ENCODE results near the gene PANK4.

The PANK4 gene

GRCh38 chr1:2508751-2509150 is 17.6 kb downstream of the PANK4 start:
- no peak for DNase-seq

- no peak for DNase-seq
Observed at GRCh38 chr1:2508180-2508579, 18.2 kb downstream of the PANK4 start.

- no peak for DNase-seq
Observed at GRCh38 chr1:2507744-2508155, 18.6 kb downstream of the PANK4 start.

- DNase-seq: no peak
Observed at GRCh38 chr1:2506901-2507565, 19.4 kb downstream of the PANK4 start.

DNA sequence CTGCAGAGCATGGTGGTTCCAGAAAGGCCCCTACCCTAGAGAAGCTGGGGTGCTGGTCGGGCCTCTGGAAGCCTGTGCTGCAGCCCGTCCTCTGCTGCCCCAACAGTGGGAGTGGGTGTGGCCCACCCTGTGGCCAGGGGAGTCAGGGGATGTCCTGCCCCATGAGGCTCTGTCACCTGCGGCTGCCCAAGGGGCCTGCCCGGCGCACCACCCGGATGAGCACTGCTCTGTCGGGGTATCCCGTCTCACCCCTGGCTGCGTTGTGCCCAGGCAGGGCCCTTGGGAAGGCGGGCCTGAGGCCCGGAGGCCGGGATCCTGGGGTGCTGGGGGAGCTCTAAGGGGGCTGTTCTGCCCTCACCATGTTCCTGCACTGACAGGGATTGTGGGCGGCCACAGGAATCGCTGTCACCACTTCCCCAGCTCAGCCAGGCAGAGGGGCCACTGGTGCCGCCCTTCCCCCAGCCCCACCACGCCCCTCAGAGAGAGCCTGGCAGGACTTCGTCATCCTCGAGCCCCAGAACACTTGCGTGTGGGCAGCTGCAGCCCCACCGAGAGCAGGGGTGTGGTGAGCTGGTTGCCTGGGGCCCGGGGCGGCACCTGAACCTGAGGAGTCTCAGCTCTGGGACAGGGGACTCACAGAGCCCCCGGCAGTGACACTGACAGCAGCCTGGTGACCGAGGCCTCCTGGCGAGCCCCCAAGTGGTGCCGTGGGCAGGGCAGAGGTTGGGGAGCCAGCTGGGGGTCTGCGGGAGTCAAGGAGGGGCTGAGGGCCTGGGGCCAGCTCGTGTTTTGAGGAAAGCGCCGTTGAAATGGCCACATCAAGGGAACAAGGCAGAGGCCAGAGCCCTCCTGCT is 20.2 kb downstream of the PANK4 start:
- DNase-seq: no peak

DNA sequence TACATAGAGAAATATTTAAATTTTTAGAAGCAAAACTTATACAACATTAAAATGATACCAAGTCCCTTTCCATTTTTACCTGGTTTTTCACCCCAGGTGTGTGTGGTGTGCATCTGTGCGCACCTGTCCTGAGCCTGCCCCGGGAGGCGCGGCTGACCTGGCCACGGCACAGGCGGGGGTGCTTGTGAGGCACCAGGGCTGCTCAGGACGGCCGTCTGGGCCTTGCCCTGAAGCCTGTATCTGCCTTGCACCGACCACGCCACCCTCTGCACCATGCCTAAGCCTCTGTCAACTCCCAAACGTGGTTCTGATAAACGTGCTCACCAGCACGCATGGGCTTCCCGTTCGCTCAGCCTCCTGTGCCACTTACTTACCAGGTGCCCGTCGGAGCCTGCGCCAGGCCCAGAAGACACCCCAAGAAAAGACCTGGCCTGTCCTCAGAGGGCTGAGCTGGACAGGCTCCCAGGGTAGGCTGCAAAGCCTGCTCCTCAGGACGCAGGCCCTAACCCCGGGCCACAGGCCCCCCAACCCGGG is 20.9 kb downstream of the PANK4 start:
- DNase-seq: no peak

GRCh38 chr1:2504949-2505272 is 21.5 kb downstream of the PANK4 start:
- no peak for DNase-seq

GRCh38 chr1:2504225-2504948 is 22.0 kb downstream of the PANK4 start:
- DNase-seq: no peak

DNA sequence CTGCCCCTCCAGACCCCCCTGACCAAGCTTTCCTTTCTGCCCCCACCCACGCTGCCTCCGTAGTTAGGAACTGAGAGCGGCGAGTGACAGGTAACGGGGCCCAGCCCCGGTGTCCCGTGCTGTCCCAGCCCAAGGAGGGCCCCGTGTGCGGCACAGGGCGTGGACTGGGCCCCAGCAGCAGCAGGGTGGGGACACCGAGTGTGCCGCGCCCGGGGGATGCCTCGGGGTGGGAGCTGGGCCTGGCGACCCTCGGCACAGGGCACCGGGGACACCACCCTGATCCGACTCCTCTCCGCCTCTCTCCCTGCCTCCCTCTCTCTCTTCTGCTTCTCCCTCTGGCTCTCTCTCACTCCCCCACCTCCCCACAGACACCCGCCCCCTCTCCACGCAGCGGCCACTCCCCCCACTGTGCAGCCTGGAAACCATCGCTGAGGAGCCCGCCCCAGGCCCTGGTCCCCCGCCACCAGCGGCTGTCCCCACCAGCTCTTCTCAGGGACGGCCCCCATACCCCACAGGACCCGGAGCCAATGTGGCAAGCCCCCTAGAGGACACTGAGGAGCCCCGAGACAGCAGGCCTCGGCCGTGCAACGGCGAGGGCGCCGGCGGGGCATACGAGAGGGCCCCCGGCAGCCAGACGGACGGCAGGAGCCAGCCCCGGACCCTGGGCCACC is 22.7 kb downstream of the PANK4 start:
- no peak for DNase-seq

DNA sequence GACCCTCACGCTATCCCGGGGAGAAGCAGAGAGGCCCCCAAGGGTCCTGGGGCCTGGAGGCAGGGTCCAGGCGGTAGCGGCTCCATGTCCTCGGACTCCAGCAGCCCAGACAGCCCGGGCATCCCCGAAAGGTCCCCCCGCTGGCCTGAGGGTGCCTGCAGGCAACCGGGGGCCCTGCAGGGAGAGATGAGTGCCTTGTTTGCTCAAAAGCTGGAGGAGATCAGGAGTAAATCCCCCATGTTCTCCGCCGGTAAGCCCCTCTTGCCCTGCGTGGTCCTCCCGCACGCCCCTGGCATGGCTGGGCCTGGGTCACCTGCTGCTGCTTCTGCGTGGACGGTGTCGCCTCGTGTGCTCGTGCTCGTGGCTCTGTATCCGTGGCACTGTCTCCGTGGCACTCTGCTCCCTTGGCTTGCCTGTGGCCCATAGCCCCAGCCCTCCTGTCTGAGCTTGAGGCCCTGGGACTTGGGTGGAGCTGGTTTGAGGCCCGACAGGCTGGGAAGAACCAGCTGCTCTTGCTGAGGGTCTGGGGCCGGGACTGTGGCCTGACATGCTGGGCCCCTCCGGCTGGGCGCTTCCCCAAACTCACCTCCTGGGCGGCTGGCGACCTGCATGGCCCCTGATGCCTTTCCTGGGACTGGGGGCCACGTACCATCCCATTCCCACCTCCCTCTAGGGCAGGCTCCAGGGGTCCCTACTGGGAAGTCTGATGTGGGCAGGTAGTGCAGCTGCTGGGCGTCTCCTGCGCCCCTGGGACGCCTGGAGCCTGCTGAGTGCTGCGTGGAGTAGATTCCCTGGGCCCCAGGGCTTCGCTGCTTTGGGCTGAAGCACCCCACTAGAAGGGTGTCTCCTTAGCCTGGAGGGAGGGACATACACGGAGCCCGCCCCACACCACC is 23.5 kb downstream of the PANK4 start:
- DNase-seq: no peak

- no peak for DNase-seq
Observed at GRCh38 chr1:2502210-2502609, 24.2 kb downstream of the PANK4 start.

GRCh38 chr1:2501820-2502119 is 24.6 kb downstream of the PANK4 start:
- DNase-seq: no peak

DNA sequence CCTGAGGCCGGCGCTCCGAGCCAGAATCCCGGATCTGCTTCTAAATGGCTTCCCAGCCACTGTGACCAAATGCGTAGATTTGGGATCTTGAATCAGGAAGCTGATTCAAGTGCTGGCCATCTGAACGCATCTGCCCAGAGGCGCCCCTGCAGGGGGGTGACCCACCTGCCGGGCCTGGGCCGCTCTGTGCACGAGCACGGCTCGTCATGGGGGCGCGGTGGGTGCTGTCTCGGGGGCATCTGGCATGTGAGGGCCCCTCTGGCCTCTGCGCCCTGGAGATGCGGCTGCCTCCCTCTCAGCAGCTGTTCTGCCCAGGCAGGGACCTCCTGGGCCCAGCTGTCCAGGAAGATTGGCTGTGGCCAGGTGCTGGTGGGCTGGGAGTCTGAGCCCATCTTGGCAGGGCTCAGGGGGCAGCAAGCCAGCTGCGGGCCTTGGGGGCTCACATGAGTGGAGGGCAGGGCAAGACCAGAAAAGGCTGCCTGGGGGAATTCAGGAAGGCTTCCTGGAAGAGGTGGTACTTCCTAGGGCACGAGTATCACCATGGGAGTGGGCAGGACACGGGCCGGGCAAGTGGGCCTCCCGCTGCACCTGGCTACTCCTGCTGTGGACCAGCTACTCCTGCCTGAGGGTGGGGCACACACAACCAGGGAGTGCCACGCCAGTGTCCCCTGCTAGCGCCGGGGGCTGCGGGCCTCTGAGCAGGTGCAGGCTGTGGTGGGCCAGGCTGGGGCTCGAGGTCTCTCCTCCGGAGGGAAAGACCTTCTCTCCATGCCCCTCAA is 25.2 kb downstream of the PANK4 start:
- no peak for DNase-seq

GRCh38 chr1:2499986-2500596 is 26.3 kb downstream of the PANK4 start:
- no peak for DNase-seq

DNA sequence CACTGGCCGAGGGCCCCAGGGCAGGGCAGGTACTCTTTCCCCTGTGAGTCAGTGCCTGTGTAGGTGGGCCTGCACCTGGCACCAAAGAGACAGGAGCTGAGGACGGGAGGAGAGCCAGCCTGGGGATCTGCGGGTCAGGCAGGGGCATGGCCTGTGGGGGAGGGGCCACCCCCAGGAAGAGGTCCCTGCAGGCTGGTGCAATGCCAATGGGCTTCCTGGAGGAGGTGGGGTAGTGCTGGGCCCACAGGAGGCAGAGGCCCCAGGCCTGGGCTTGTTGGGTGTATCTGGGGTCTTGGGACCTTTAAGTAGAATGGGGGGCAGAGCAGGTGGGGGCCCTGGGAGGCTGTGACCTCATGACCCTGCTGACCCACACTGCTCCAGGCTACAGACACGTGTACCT is 27.1 kb downstream of the PANK4 start:
- no peak for DNase-seq

DNA sequence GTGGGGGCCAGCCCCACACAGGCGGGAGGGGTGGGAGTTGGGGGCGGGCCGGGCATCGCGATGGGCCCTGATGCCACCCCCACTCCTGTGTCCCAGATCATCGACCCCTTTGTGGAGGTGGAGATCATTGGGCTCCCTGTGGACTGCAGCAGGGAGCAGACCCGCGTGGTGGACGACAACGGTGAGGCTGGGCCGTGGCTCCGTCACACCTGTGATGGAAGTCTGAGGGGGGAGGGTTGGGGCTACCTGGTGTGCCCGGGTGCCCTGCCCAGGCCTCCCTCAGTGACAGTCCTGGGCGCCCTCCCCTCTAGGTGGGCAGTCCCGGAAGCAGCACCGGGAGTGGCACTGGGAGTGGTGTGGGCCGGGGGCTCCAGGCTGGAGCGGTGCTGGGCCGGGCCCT is 27.7 kb downstream of the PANK4 start:
- DNase-seq: no peak

- no peak for DNase-seq
Observed at GRCh38 chr1:2497891-2498290, 28.5 kb downstream of the PANK4 start.

- DNase-seq: no peak
Observed at GRCh38 chr1:2496746-2497145, 29.6 kb downstream of the PANK4 start.

GRCh38 chr1:2496087-2496622 is 30.2 kb downstream of the PANK4 start:
- no peak for DNase-seq

GRCh38 chr1:2495546-2495945 is 30.9 kb downstream of the PANK4 start:
- no peak for DNase-seq

- no peak for DNase-seq
Observed at GRCh38 chr1:2495026-2495425, 31.4 kb downstream of the PANK4 start.
